Measurements from ENCODE around the gene ZNF430.
"Not testable (repeated sequence)": the region's sequence is repeated elsewhere in the genome, so short reads cannot be mapped to it uniquely, and the experiment has no call there.

The ZNF430 gene

GRCh38 chr19:21020298-21021227, at the start of gene ZNF430:
Gene ZNF430 (plus strand): TSS chr19:21020657. CDS start chr19:21020801, 144 bp downstream.
- peak; percentile 86 for DNase-seq (ENCODE audit: low read depth)

- DNase-seq (ENCODE audit: low read depth): not testable (repeated sequence)
Measured at GRCh38 chr19:20992788-20993187, 27.7 kb upstream of the ZNF430 start.

GRCh38 chr19:20999731-21000352, 20.6 kb upstream of the ZNF430 start:
- peak; percentile 72 for DNase-seq (ENCODE audit: low read depth)

GRCh38 chr19:21021238-21021637, 781 bp downstream of the ZNF430 start:
- not testable (repeated sequence) for DNase-seq (ENCODE audit: low read depth)

- no peak for DNase-seq (ENCODE audit: low read depth)
Measured at GRCh38 chr19:21022996-21023395, 2.5 kb downstream of the ZNF430 start.

- no peak for DNase-seq (ENCODE audit: low read depth)
Measured at GRCh38 chr19:21023901-21024300, 3.4 kb downstream of the ZNF430 start.

- no peak for DNase-seq (ENCODE audit: low read depth)
Measured at GRCh38 chr19:21028969-21029268, 8.5 kb downstream of the ZNF430 start.

GRCh38 chr19:21045028-21045427, 24.6 kb downstream of the ZNF430 start:
- no peak for DNase-seq (ENCODE audit: low read depth)

GRCh38 chr19:21046489-21046888, 26.0 kb downstream of the ZNF430 start:
- no peak for DNase-seq (ENCODE audit: low read depth)

GRCh38 chr19:21047716-21048115, 27.3 kb downstream of the ZNF430 start:
- DNase-seq (ENCODE audit: low read depth): no peak

GRCh38 chr19:21052902-21053301, 32.4 kb downstream of the ZNF430 start:
- DNase-seq (ENCODE audit: low read depth): no peak

- DNase-seq (ENCODE audit: low read depth): no peak
Measured at GRCh38 chr19:21065336-21065735, 44.9 kb downstream of the ZNF430 start.

- DNase-seq (ENCODE audit: low read depth): peak; percentile 62
Measured at GRCh38 chr19:21082011-21082975, 61.8 kb downstream of the ZNF430 start, which contains the start of gene ZNF714. Gene ZNF714 (plus strand): TSS chr19:21082203. CDS start chr19:21098269, 16,066 bp downstream.

GRCh38 chr19:21084343-21084742, 63.9 kb downstream of the ZNF430 start:
- no peak for DNase-seq (ENCODE audit: low read depth)

- DNase-seq (ENCODE audit: low read depth): no peak
Measured at GRCh38 chr19:21087871-21088270, 67.4 kb downstream of the ZNF430 start.

- DNase-seq (ENCODE audit: low read depth): no peak
Measured at GRCh38 chr19:21092109-21092508, 71.7 kb downstream of the ZNF430 start.

- no peak for DNase-seq (ENCODE audit: low read depth)
Measured at GRCh38 chr19:21094347-21095025, 74.0 kb downstream of the ZNF430 start.

GRCh38 chr19:21098291-21098690, 77.8 kb downstream of the ZNF430 start:
- no peak for DNase-seq (ENCODE audit: low read depth)

- no peak for DNase-seq (ENCODE audit: low read depth)
Measured at GRCh38 chr19:21101521-21102242, 81.2 kb downstream of the ZNF430 start.

- no peak for DNase-seq (ENCODE audit: low read depth)
Measured at GRCh38 chr19:21109116-21109515, 88.7 kb downstream of the ZNF430 start.
